ENCODE measurements around the gene MUSK. TPM values are rescaled to one million over a fixed set of nuclear protein-coding genes. Genes with fewer than 3 reads are reported as not detected.
A peak's percentile ranks its signal among the peaks of the same experiment; 100 is the strongest.

MUSK gene
- total and polyA plus RNA-seq, 2 of the 8 experiments (the other 6 are each of a cell fraction or from before 2014, with no cell fraction given), result not detected

DNA sequence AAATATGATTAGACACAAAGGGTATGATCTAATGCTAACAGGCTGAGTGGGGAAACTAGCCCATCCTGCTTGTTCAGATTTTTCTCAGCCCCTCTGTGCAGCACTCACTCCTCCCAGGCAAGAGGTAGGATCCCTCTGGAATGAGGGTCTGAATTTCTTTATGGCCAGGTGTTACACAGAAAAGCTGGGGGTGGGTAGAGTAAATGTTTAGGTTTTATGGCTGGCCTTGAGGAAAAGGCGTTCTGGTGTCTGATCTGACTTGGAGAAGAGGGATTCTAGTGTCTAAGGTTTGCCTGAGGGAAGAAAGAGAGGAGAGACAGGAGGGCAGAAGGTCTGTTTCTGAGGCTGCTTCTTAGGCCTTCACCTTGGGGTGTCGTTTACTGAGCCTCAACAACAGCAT, 97.3 kb downstream of the MUSK start:
- Histone ChIP-seq H2BK5ac (ENCODE audit: low read depth, low read length) (no peak overlapping the region), H2BK120ac (replicated peaks; ENCODE audit: low read depth, low read length) (no peak overlapping the region), H3K27ac (ENCODE audit: low read depth, low read length) (no peak overlapping the region), H3K9me3 (ENCODE audit: insufficient read depth in 2 of 2, low read depth in 1 of 2, low read length in 1 of 2) (no peaks in the 10 kb centered on the region), H4K91ac (replicated peaks; ENCODE audit: insufficient read length, low read length) (no peak overlapping the region), H3K14ac (ENCODE audit: insufficient read length) (no peak overlapping the region), H2BK15ac (ENCODE audit: low read length) (no peak overlapping the region), H3K4me2 (ENCODE audit: insufficient read depth in 1 of 2, low read depth in 2 of 2, low read length in 2 of 2) (no peak overlapping the region), H4K20me1 (replicated peaks in 1 of 2; ENCODE audit: control insufficient read depth in 1 of 2, insufficient read depth in 2 of 2, low read length in 2 of 2) (no peaks in the 10 kb centered on the region), H3K79me2 (ENCODE audit: control insufficient read depth in 1 of 2, insufficient read depth in 2 of 2, low read length in 2 of 2) (no peaks in the 10 kb centered on the region), H2BK12ac (ENCODE audit: low read depth, low read length) (no peak overlapping the region), H2AK5ac (ENCODE audit: low read depth, low read length) (no peak overlapping the region), H3K9ac (replicated peaks in 1 of 4; ENCODE audit: extremely low read depth in 1 of 4, low read depth in 3 of 4, low read length in 3 of 4) (no peak overlapping the region), H3K4me3 (ENCODE audit: extremely low read depth in 1 of 4, insufficient read depth in 2 of 4, low read depth in 3 of 4, low read length in 4 of 4) (no peak overlapping the region), H3K23ac (ENCODE audit: insufficient read length) (no peak overlapping the region), H3K23me2 (ENCODE audit: low read depth, low read length) (no peaks in the 10 kb centered on the region), H3K56ac (replicated peaks; ENCODE audit: insufficient read length, low read depth, low read length) (no peak overlapping the region), H3K4me1 (replicated peaks in 1 of 4; ENCODE audit: control insufficient read depth in 3 of 4, insufficient read depth in 4 of 4, low read length in 3 of 4) (no peaks in the 10 kb centered on the region), H3K18ac (ENCODE audit: extremely low read depth, low read length) (no peak overlapping the region), H4K8ac (ENCODE audit: extremely low read depth, insufficient read depth, low read length) (no peak overlapping the region), H3K4ac (replicated peaks; ENCODE audit: insufficient read length, low read depth, low read length) (no peak overlapping the region), H3K27me3 (replicated peaks in 1 of 4; ENCODE audit: control insufficient read depth in 3 of 4, extremely low read depth in 1 of 4, insufficient read depth in 3 of 4, low read length in 3 of 4) (no peaks in the 10 kb centered on the region), H3K79me1 (ENCODE audit: low read depth, low read length) (no peaks in the 10 kb centered on the region), H2AFZ (ENCODE audit: low read length) (peak overlapping the region; percentile 49), H3K36me3 (ENCODE audit: control insufficient read depth in 2 of 4, insufficient read depth in 4 of 4, low read length in 3 of 4) (no peaks in the 10 kb centered on the region), H2BK20ac (ENCODE audit: low read length) (no peak overlapping the region), H4K5ac (ENCODE audit: insufficient read length, low read depth, low read length) (no peak overlapping the region)
- ChIA-PET CTCF (ENCODE audit: partially characterized antibody) (no interaction called here), POLR2A (ENCODE audit: partially characterized antibody) (no interaction called here)
- FAIRE-seq (no peak), DNase-seq (ENCODE audit: low read depth in 1 of 2, low spot score in 2 of 2) (no peak)
- WGBS, 2 experiments (ENCODE audit: extremely low coverage in 1 of 2, insufficient coverage in 1 of 2, insufficient read length in 1 of 2, insufficient replicate concordance in 2 of 2, low coverage in 1 of 2, low lambda C conversion rate in 2 of 2, missing lambda C conversion rate in 1 of 2), result 83% methylated on average over 2 of the region's 2 CpGs; no CpG with 5 or more reads in 1 of the 2 experiments
- no peak for TF ChIP-seq SRF (IDR thresholded peaks at IDR 0.05; ENCODE audit: low read depth, low read length)
- TF ChIP-seq SAP30 (IDR thresholded peaks at IDR 0.05; ENCODE audit: insufficient read depth, insufficient replicate concordance, low read length), result no peak
- no peak for TF ChIP-seq RFX5 (IDR thresholded peaks at IDR 0.05; ENCODE audit: borderline replicate concordance, low read depth, low read length)
- TF ChIP-seq CTBP2 (IDR thresholded peaks at IDR 0.05; ENCODE audit: borderline replicate concordance, insufficient read depth, insufficient read length, low read length), result no peak
